Middle frontal gyrus (tissue), 1 donor: ENCODE results near the gene TWF2.

Experiments used
- DNase-seq: peaks from one replicate; pipeline ENCODE4 v3.0.0-alpha.2; 2015; ENCODE audit warnings: low spot score; ENCODE audit errors: extremely low spot score

The TWF2 gene

GRCh38 chr3:52257911-52258310, 19.0 kb upstream of the TWF2 start:
- DNase-seq: no peak

- DNase-seq: no peak
Observed at GRCh38 chr3:52256622-52257021, 17.7 kb upstream of the TWF2 start.

GRCh38 chr3:52256159-52256558, 17.2 kb upstream of the TWF2 start:
- no peak for DNase-seq

- DNase-seq: no peak
Observed at GRCh38 chr3:52254608-52255007, 15.7 kb upstream of the TWF2 start.

GRCh38 chr3:52253314-52254304, 14.7 kb upstream of the TWF2 start:
- DNase-seq: peak; percentile 60

- no peak for DNase-seq
Observed at GRCh38 chr3:52250122-52250521, 11.2 kb upstream of the TWF2 start.

- no peak for DNase-seq
Observed at GRCh38 chr3:52249683-52250082, 10.7 kb upstream of the TWF2 start.

- DNase-seq: peak; percentile 60
Observed at GRCh38 chr3:52248816-52249547, 10.0 kb upstream of the TWF2 start.

- no peak for DNase-seq
Observed at GRCh38 chr3:52248165-52248541, 9.2 kb upstream of the TWF2 start.

GRCh38 chr3:52247409-52248164, 8.6 kb upstream of the TWF2 start:
- DNase-seq: no peak

- DNase-seq: no peak
Observed at GRCh38 chr3:52246728-52247408, 7.9 kb upstream of the TWF2 start.

- DNase-seq: no peak
Observed at GRCh38 chr3:52246264-52246620, 7.3 kb upstream of the TWF2 start.

GRCh38 chr3:52245322-52246263, 6.6 kb upstream of the TWF2 start, which contains the start of gene PPM1M:
Gene PPM1M (plus strand): TSS chr3:52245759. CDS start chr3:52245825, 66 bp downstream.
- DNase-seq: no peak

- no peak for DNase-seq
Observed at GRCh38 chr3:52243791-52244628, 5.1 kb upstream of the TWF2 start.

- no peak for DNase-seq
Observed at GRCh38 chr3:52242039-52242438, 3.1 kb upstream of the TWF2 start.

- DNase-seq: no peak
Observed at GRCh38 chr3:52240886-52241370, 2.0 kb upstream of the TWF2 start.

- DNase-seq: no peak
Observed at GRCh38 chr3:52240059-52240885, 1.3 kb upstream of the TWF2 start.

GRCh38 chr3:52238193-52238760, 681 bp downstream of the TWF2 start:
- DNase-seq: no peak
